ENCODE measurements around the gene COPS3. TPM values are rescaled to one million over a fixed set of nuclear protein-coding genes. Genes with fewer than 3 reads are reported as not detected.

The COPS3 gene
- polyA plus RNA-seq, 1 donor from 2014 or later: 213 TPM

DNA sequence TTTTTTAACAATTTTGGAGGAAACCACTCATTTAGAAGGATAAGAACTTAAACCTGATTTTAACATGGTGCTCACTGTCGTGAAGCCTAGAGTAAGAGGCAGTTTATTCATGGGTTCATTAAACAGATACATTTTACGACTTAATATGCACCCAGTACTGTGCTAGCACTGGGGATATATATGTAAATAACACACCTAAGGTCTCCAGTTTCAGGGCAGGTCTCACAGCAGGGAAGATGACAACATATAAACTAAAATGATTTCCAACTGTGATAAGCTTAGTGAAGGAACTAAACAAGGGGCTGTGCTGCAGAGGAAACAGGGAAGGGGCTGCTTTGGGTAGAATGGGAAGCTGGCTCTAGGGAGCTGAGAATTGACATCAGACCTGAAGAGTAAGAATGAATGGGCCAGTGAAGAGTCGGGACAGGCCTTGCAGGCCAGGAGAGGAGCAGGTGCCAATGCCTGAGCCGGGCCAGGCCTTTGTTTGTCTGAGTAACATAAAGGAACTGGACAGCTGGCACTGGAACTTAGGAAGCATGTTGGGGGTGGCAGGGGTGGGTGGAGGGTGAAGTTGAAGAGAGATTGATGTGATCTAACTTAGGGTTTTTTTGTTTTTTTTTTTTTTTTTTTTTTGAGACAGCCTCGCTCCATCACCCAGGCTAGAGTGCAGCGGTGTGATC, 34.2 kb upstream of the COPS3 start:
- Histone ChIP-seq H3K9ac (ENCODE audit: low read length) (no peak overlapping the region), H3K79me2 (replicated peaks; ENCODE audit: insufficient read depth, low read length) (no peaks in the 10 kb centered on the region), H4K20me1 (ENCODE audit: insufficient read depth) (no peaks in the 10 kb centered on the region), H2AFZ (ENCODE audit: low read depth, low read length) (no peak overlapping the region), H3K4me3 (ENCODE audit: low read length) (no peak overlapping the region), H3K36me3 (ENCODE audit: insufficient read depth, low read length) (no peaks in the 10 kb centered on the region), H3K4me2 (ENCODE audit: low read length) (no peak overlapping the region), H3K27ac (ENCODE audit: low read length) (no peak overlapping the region), H3K27me3 (ENCODE audit: insufficient read depth, low read depth, low read length) (no peaks in the 10 kb centered on the region), H3K9me2 (ENCODE audit: insufficient read depth, low read length) (no peaks in the 10 kb centered on the region), H3K9me3 (ENCODE audit: low read length) (no peaks in the 10 kb centered on the region), H3F3A (ENCODE audit: insufficient read depth, low read length, poor library complexity, severe bottlenecking) (no peaks in the 10 kb centered on the region)
- TF ChIP-seq EP300 (conservative IDR thresholded peaks at IDR 0.05; ENCODE audit: poor library complexity, severe bottlenecking): no peak
- TF ChIP-seq TAF1 (IDR thresholded peaks at IDR 0.05; ENCODE audit: low read depth): no peak
- TF ChIP-seq, protein P1, sequence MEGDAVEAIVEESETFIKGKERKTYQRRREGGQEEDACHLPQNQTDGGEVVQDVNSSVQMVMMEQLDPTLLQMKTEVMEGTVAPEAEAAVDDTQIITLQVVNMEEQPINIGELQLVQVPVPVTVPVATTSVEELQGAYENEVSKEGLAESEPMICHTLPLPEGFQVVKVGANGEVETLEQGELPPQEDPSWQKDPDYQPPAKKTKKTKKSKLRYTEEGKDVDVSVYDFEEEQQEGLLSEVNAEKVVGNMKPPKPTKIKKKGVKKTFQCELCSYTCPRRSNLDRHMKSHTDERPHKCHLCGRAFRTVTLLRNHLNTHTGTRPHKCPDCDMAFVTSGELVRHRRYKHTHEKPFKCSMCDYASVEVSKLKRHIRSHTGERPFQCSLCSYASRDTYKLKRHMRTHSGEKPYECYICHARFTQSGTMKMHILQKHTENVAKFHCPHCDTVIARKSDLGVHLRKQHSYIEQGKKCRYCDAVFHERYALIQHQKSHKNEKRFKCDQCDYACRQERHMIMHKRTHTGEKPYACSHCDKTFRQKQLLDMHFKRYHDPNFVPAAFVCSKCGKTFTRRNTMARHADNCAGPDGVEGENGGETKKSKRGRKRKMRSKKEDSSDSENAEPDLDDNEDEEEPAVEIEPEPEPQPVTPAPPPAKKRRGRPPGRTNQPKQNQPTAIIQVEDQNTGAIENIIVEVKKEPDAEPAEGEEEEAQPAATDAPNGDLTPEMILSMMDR (IDR thresholded peaks at IDR 0.05; ENCODE audit: poor library complexity, severe bottlenecking): no peak
- no peak for TF ChIP-seq EZH2 (IDR thresholded peaks at IDR 0.05; ENCODE audit: borderline replicate concordance, insufficient read depth, low read length, poor library complexity, severe bottlenecking)
- TF ChIP-seq MXI1 (conservative IDR thresholded peaks at IDR 0.05; ENCODE audit: poor library complexity, severe bottlenecking): no peak
- no peak for TF ChIP-seq RAD21 (conservative IDR thresholded peaks at IDR 0.05)
- no peak for TF ChIP-seq SMC3 (conservative IDR thresholded peaks at IDR 0.05; ENCODE audit: poor library complexity)
- TF ChIP-seq, protein P2, sequence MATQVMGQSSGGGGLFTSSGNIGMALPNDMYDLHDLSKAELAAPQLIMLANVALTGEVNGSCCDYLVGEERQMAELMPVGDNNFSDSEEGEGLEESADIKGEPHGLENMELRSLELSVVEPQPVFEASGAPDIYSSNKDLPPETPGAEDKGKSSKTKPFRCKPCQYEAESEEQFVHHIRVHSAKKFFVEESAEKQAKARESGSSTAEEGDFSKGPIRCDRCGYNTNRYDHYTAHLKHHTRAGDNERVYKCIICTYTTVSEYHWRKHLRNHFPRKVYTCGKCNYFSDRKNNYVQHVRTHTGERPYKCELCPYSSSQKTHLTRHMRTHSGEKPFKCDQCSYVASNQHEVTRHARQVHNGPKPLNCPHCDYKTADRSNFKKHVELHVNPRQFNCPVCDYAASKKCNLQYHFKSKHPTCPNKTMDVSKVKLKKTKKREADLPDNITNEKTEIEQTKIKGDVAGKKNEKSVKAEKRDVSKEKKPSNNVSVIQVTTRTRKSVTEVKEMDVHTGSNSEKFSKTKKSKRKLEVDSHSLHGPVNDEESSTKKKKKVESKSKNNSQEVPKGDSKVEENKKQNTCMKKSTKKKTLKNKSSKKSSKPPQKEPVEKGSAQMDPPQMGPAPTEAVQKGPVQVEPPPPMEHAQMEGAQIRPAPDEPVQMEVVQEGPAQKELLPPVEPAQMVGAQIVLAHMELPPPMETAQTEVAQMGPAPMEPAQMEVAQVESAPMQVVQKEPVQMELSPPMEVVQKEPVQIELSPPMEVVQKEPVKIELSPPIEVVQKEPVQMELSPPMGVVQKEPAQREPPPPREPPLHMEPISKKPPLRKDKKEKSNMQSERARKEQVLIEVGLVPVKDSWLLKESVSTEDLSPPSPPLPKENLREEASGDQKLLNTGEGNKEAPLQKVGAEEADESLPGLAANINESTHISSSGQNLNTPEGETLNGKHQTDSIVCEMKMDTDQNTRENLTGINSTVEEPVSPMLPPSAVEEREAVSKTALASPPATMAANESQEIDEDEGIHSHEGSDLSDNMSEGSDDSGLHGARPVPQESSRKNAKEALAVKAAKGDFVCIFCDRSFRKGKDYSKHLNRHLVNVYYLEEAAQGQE (IDR thresholded peaks at IDR 0.05; ENCODE audit: borderline replicate concordance): no peak
- TF ChIP-seq POLR2AphosphoS5 (IDR thresholded peaks at IDR 0.05): no peak

DNA sequence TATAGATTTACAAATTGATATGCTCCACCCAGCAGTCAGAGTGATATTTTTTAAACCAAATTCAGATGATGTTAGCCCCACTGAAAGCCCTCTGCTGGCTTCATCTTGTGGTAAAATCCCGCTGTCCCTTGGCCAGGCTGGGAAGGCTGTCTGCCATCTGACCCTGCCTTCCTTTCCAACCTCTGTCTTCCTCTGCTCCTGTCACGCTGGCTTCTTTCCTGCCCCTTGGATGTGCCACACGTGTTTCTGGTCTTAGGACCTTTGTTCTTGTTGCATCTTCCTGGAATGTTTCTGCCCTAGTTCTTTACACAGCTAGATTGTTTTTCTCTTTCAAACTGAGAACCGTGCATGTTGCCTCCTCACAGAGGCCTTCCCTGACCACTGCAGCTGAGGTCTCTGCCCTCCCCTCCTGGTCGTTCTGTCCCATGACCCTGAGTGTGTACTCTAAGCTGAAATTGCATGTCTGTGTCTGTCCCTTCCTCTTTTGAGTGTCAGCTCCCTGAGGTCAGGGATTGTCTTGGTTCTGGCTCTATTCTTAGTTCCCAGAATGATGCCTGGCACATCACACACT, 33.5 kb upstream of the COPS3 start:
- Histone ChIP-seq H3K36me3 (ENCODE audit: insufficient read depth, low read length) (no peaks in the 10 kb centered on the region), H3K27ac (ENCODE audit: low read length) (no peak overlapping the region), H3K4me2 (ENCODE audit: low read length) (no peak overlapping the region), H3K79me2 (replicated peaks; ENCODE audit: insufficient read depth, low read length) (no peaks in the 10 kb centered on the region), H4K20me1 (ENCODE audit: insufficient read depth) (no peaks in the 10 kb centered on the region), H3K9me3 (ENCODE audit: low read length) (no peaks in the 10 kb centered on the region), H3K9me2 (ENCODE audit: insufficient read depth, low read length) (no peaks in the 10 kb centered on the region), H3K27me3 (ENCODE audit: insufficient read depth, low read depth, low read length) (no peaks in the 10 kb centered on the region), H3K9ac (ENCODE audit: low read length) (no peak overlapping the region), H2AFZ (ENCODE audit: low read depth, low read length) (no peak overlapping the region), H3K4me3 (ENCODE audit: low read length) (no peak overlapping the region), H3F3A (ENCODE audit: insufficient read depth, low read length, poor library complexity, severe bottlenecking) (no peaks in the 10 kb centered on the region)
- TF ChIP-seq RAD21 (conservative IDR thresholded peaks at IDR 0.05): no peak
- no peak for TF ChIP-seq POLR2AphosphoS5 (IDR thresholded peaks at IDR 0.05)
- no peak for TF ChIP-seq TAF1 (IDR thresholded peaks at IDR 0.05; ENCODE audit: low read depth)
- no peak for TF ChIP-seq EZH2 (IDR thresholded peaks at IDR 0.05; ENCODE audit: borderline replicate concordance, insufficient read depth, low read length, poor library complexity, severe bottlenecking)
- no peak for TF ChIP-seq SMC3 (conservative IDR thresholded peaks at IDR 0.05; ENCODE audit: poor library complexity)
- TF ChIP-seq, protein P2 (IDR thresholded peaks at IDR 0.05; ENCODE audit: borderline replicate concordance): no peak
- TF ChIP-seq MXI1 (conservative IDR thresholded peaks at IDR 0.05; ENCODE audit: poor library complexity, severe bottlenecking): no peak
- TF ChIP-seq, protein P1 (IDR thresholded peaks at IDR 0.05; ENCODE audit: poor library complexity, severe bottlenecking): no peak
- no peak for TF ChIP-seq EP300 (conservative IDR thresholded peaks at IDR 0.05; ENCODE audit: poor library complexity, severe bottlenecking)
